OCI-LY7 (cell line): ENCODE results near the gene CFAP298.

Source experiments
- EZH2phosphoT487 ChIP-seq: fragments of 200-600 bp; sonication (generic); IDR thresholded peaks from 2 replicates; pipeline ENCODE4 v1.6.1; 2018; ENCODE audit warnings: low read depth, borderline replicate concordance, mild to moderate bottlenecking, mixed run types, antibody characterized with exemption, low read length, moderate library complexity, mixed read lengths
- TF ChIP-seq, protein P1 (sequence below): fragments of 200-600 bp; sonication (generic); conservative IDR thresholded peaks from 2 replicates; pipeline ENCODE4 v1.5.1; 2014; ENCODE audit warnings: mild to moderate bottlenecking, antibody characterized with exemption, low read length, moderate library complexity, mixed read lengths

DNA sequence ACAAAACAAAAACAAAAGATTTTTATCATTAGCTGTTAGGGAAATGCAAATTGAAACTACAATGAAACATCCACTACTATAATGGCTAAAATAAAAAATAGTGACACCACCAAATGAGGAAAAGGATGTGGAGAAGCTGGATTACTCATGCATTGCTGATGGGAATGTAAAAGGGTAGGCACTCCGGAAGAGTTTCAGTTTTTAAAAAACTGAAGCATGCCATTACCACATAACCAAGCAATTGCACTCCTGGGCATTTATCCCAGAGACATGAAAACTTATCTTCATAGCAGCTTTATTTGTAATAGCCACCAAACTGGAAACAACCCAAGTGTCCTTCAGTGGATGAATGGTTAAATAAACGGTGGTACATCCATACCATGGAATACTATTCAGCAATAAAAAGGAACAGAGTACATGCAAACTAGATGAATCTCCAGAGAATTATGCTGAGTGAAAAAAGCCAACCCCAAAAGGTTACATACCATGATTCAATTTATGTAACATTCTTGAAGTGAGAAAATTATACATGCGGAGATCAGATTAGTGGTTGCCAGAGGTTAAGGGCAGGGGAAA lies 14.5 kb upstream of the CFAP298 start:
- TF ChIP-seq, protein P1, sequence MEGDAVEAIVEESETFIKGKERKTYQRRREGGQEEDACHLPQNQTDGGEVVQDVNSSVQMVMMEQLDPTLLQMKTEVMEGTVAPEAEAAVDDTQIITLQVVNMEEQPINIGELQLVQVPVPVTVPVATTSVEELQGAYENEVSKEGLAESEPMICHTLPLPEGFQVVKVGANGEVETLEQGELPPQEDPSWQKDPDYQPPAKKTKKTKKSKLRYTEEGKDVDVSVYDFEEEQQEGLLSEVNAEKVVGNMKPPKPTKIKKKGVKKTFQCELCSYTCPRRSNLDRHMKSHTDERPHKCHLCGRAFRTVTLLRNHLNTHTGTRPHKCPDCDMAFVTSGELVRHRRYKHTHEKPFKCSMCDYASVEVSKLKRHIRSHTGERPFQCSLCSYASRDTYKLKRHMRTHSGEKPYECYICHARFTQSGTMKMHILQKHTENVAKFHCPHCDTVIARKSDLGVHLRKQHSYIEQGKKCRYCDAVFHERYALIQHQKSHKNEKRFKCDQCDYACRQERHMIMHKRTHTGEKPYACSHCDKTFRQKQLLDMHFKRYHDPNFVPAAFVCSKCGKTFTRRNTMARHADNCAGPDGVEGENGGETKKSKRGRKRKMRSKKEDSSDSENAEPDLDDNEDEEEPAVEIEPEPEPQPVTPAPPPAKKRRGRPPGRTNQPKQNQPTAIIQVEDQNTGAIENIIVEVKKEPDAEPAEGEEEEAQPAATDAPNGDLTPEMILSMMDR: no peak
- TF ChIP-seq EZH2phosphoT487: no peak
